ENCODE results near the gene ENPP6. TPM values are rescaled to one million over a fixed set of nuclear protein-coding genes. Genes with fewer than 3 reads are reported as not detected.

The ENPP6 gene
- total RNA-seq, 2 experiments from 2014 or later: not detected

DNA sequence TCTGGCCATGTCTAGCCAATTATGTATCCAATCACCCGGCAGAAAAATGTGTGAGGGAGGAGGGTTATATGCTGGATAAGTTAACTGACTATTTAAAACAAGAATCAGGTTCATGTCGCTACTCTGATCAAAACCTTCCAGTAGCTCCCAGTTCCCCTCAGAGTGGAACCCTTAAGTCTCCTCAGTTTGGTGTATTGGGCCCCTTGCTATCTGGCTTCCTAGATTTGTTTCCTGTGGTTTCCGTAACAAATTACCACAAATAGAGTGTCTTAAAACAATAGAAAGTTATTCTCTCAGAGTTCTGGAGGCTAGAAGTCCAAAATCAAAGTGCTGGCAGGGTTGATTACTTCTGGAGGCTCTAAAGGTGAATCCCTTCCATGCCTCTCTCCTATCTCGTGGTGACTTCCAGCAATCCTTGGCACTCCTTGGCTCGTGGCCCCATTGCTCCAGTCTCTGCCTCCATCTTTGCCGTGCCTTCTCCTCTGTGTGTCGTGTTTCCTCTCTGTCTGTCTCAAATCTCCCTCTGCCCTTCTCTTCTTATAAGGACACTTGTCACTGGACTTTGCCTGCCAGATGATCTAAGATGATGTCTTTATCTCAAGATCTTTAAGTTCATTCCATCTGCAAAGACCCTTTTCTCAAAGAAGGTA, 10.5 kb upstream of the ENPP6 start:
- Histone ChIP-seq H3K36me3 (ENCODE audit: insufficient read depth, low read length) (no peaks in the 10 kb centered on the region), H4K20me1 (ENCODE audit: insufficient read depth, low read length) (no peaks in the 10 kb centered on the region), H3K4me2 (ENCODE audit: low read length) (no peak overlapping the region), H3K4me1 (ENCODE audit: insufficient read depth, low read length, poor library complexity, severe bottlenecking) (no peaks in the 10 kb centered on the region), H3K4me3 (ENCODE audit: low read depth, low read length, poor library complexity, severe bottlenecking) (no peak overlapping the region), H3K27ac (ENCODE audit: low read depth, low read length, poor library complexity, severe bottlenecking) (no peak overlapping the region), H3K9me2 (ENCODE audit: insufficient read depth, low read length) (no peaks in the 10 kb centered on the region), H2AFZ (ENCODE audit: low read length) (no peak overlapping the region), H3K79me2 (ENCODE audit: insufficient read depth, low read depth, low read length) (no peaks in the 10 kb centered on the region), H3K9me3 (ENCODE audit: low read length) (no peaks in the 10 kb centered on the region)
- BruUV-seq (replicated peaks): no TSS peak
- intact Hi-C loops (cut with micrococcal nuclease; ENCODE audit: unreplicated experiment): no loop called here
- ChIA-PET CTCF (ENCODE audit: unreplicated experiment) (no interaction called here), POLR2A (no interaction called here)
- TF ChIP-seq, protein P1, sequence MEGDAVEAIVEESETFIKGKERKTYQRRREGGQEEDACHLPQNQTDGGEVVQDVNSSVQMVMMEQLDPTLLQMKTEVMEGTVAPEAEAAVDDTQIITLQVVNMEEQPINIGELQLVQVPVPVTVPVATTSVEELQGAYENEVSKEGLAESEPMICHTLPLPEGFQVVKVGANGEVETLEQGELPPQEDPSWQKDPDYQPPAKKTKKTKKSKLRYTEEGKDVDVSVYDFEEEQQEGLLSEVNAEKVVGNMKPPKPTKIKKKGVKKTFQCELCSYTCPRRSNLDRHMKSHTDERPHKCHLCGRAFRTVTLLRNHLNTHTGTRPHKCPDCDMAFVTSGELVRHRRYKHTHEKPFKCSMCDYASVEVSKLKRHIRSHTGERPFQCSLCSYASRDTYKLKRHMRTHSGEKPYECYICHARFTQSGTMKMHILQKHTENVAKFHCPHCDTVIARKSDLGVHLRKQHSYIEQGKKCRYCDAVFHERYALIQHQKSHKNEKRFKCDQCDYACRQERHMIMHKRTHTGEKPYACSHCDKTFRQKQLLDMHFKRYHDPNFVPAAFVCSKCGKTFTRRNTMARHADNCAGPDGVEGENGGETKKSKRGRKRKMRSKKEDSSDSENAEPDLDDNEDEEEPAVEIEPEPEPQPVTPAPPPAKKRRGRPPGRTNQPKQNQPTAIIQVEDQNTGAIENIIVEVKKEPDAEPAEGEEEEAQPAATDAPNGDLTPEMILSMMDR (conservative IDR thresholded peaks at IDR 0.05; ENCODE audit: low read length): no peak
- no peak for TF ChIP-seq EZH2phosphoT487 (IDR thresholded peaks at IDR 0.05; ENCODE audit: borderline replicate concordance, low read depth, low read length)
- no peak for DNase-seq (ENCODE audit: low spot score)

DNA sequence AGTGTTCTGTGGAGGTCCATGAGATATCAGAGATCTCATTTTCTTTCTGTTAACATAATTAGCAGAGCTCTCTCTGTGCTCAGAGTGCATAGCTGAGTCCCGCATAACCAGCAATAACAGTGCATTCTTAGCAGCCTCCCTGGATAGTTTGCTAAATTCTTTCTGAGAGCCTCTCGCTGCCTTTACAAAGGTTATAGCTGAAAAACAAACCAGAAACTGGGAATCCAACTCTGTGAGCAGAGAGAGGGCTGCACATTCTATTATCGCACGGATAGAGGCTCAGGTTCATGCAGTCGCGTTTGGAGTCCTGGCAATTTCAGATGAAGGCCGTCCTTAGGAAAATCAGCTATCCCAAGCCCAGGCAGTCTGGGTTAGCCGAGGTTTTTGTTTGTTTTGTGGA, 1.2 kb downstream of the ENPP6 start:
- H3K4me3 ChIP-seq (ENCODE audit: low read depth, low read length, poor library complexity, severe bottlenecking): no peak overlapping the region
- H3K79me2 ChIP-seq (ENCODE audit: insufficient read depth, low read depth, low read length): no peaks in the 10 kb centered on the region
- H3K9me3 ChIP-seq (ENCODE audit: low read length): no peaks in the 10 kb centered on the region
- H3K27ac ChIP-seq (ENCODE audit: low read depth, low read length, poor library complexity, severe bottlenecking): no peak overlapping the region
- ChIA-PET CTCF (ENCODE audit: unreplicated experiment) (interaction anchor here (0.6 kb wide), 1 partner anchor 290 kb away, joined by 3 read pairs; no protein-coding TSS in a partner anchor), POLR2A (no interaction called here)
- no peak for DNase-seq (ENCODE audit: low spot score)
- H3K36me3 ChIP-seq (ENCODE audit: insufficient read depth, low read length): no peaks in the 10 kb centered on the region
- TF ChIP-seq, protein P1 (conservative IDR thresholded peaks at IDR 0.05; ENCODE audit: low read length): no peak
- TF ChIP-seq EZH2phosphoT487 (IDR thresholded peaks at IDR 0.05; ENCODE audit: borderline replicate concordance, low read depth, low read length): no peak
- H3K9me2 ChIP-seq (ENCODE audit: insufficient read depth, low read length): no peaks in the 10 kb centered on the region
- H3K4me2 ChIP-seq (ENCODE audit: low read length): no peak overlapping the region
- no peaks in the 10 kb centered on the region for H3K4me1 ChIP-seq (ENCODE audit: insufficient read depth, low read length, poor library complexity, severe bottlenecking)
- no TSS peak for BruUV-seq (replicated peaks)
- H2AFZ ChIP-seq (ENCODE audit: low read length): no peak overlapping the region
- no peaks in the 10 kb centered on the region for H4K20me1 ChIP-seq (ENCODE audit: insufficient read depth, low read length)
- intact Hi-C loops (cut with micrococcal nuclease; ENCODE audit: unreplicated experiment): no loop called here

DNA sequence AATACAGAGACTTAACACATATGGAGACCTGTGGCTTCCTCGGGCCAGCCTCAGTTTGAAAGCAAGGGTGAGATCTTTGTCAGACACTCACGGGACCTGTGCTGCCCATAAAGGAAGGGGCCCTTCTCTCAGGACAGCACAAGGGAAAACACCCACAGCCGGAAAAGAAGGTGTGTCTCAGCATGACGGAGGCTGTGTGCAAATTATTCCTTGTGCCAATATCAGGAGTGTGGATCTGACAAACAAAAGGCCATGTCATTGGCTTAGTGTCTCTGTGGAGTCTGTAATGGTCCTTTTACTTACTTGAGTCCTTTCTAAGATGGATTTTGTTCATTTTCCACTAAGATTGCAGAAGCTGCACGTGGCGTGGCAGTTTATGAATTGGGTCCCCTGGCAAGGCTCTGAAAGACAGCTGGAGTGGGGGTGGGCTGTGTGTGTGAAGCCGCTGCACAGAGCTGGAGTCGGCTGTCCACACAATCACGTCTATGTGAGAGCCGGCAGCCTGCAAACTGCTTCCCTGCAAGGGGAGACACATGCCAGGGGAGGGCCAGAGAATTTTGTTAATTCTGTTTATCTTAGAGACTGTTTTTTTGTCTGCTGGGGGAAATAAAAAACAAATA, 1.9 kb downstream of the ENPP6 start:
- Histone ChIP-seq H3K4me1 (ENCODE audit: insufficient read depth, low read length, poor library complexity, severe bottlenecking) (no peaks in the 10 kb centered on the region), H3K9me3 (ENCODE audit: low read length) (no peaks in the 10 kb centered on the region), H4K20me1 (ENCODE audit: insufficient read depth, low read length) (no peaks in the 10 kb centered on the region), H3K36me3 (ENCODE audit: insufficient read depth, low read length) (no peaks in the 10 kb centered on the region), H3K79me2 (ENCODE audit: insufficient read depth, low read depth, low read length) (no peaks in the 10 kb centered on the region), H3K27ac (ENCODE audit: low read depth, low read length, poor library complexity, severe bottlenecking) (no peak overlapping the region), H3K4me3 (ENCODE audit: low read depth, low read length, poor library complexity, severe bottlenecking) (no peak overlapping the region), H2AFZ (ENCODE audit: low read length) (no peak overlapping the region), H3K9me2 (ENCODE audit: insufficient read depth, low read length) (no peaks in the 10 kb centered on the region), H3K4me2 (ENCODE audit: low read length) (no peak overlapping the region)
- no TSS peak for BruUV-seq (replicated peaks)
- TF ChIP-seq, protein P1 (conservative IDR thresholded peaks at IDR 0.05; ENCODE audit: low read length): no peak
- TF ChIP-seq EZH2phosphoT487 (IDR thresholded peaks at IDR 0.05; ENCODE audit: borderline replicate concordance, low read depth, low read length): no peak
- DNase-seq (ENCODE audit: low spot score): no peak
- intact Hi-C loops (cut with micrococcal nuclease; ENCODE audit: unreplicated experiment): no loop called here
- CTCF ChIA-PET (ENCODE audit: unreplicated experiment): interaction anchor here (0.6 kb wide), 1 partner anchor 291 kb away, joined by 3 read pairs; no protein-coding TSS in a partner anchor
- POLR2A ChIA-PET: no interaction called here

All from OCI-LY7 (cell line).